NCI-H2107 treated with DMSO at 0.1 percent for 48 hours (cell line): Measurements from ENCODE around the gene DMBX1.

Experiments
- DNase-seq: peaks from one replicate; lab custom pipeline; 2025; ENCODE audit not compliant: unreplicated experiment; lab: John Stamatoyannopoulos, UW

The DMBX1 gene

GRCh38 chr1:46480959-46481646 is 8.5 kb upstream of the DMBX1 start:
- no peak for DNase-seq

GRCh38 chr1:46481961-46482360 is 7.7 kb upstream of the DMBX1 start:
- DNase-seq, result no peak

- DNase-seq, result no peak
Observed at GRCh38 chr1:46483589-46483988, 6.0 kb upstream of the DMBX1 start.

GRCh38 chr1:46484783-46485490 is 4.7 kb upstream of the DMBX1 start:
- DNase-seq, result no peak

- no peak for DNase-seq
Observed at GRCh38 chr1:46485564-46486431, 3.8 kb upstream of the DMBX1 start.

- no peak for DNase-seq
Observed at GRCh38 chr1:46486432-46487015, 3.1 kb upstream of the DMBX1 start.

- peak; percentile 58 for DNase-seq
Observed at GRCh38 chr1:46487818-46488218, 1.8 kb upstream of the DMBX1 start.

GRCh38 chr1:46488343-46489168 is 1.1 kb upstream of the DMBX1 start:
- no peak for DNase-seq

- DNase-seq, result no peak
Observed at GRCh38 chr1:46489169-46489637, 433 bp upstream of the DMBX1 start.

GRCh38 chr1:46490406-46490655 is 695 bp downstream of the DMBX1 start:
- no peak for DNase-seq

GRCh38 chr1:46490656-46491442 is 1.2 kb downstream of the DMBX1 start:
- DNase-seq, result no peak

- no peak for DNase-seq
Observed at GRCh38 chr1:46491443-46492268, 2.0 kb downstream of the DMBX1 start.

GRCh38 chr1:46492269-46492853 is 2.7 kb downstream of the DMBX1 start:
- no peak for DNase-seq

GRCh38 chr1:46492871-46493270 is 3.2 kb downstream of the DMBX1 start:
- DNase-seq, result no peak

- DNase-seq, result no peak
Observed at GRCh38 chr1:46493316-46494032, 3.8 kb downstream of the DMBX1 start.

GRCh38 chr1:46494910-46495309 is 5.3 kb downstream of the DMBX1 start:
- DNase-seq, result no peak

GRCh38 chr1:46495778-46496177 is 6.1 kb downstream of the DMBX1 start:
- no peak for DNase-seq

GRCh38 chr1:46496505-46496904 is 6.9 kb downstream of the DMBX1 start:
- DNase-seq, result no peak
